Neutrophil (primary cell): ENCODE results near the gene ARHGAP6.

Experiments used
- H3K27ac ChIP-seq: fragments of 200-600 bp; sonication (generic); 2 replicates; pipeline ENCODE4 v1.5.1; 2016; ENCODE audit warnings: mild to moderate bottlenecking, moderate library complexity
- H3K27me3 ChIP-seq: fragments of 200-600 bp; sonication (generic); 2 replicates; pipeline ENCODE4 v1.6.0; 2016; ENCODE audit warnings: mild to moderate bottlenecking
- H3K36me3 ChIP-seq: fragments of 200-600 bp; sonication (generic); 2 replicates; pipeline ENCODE4 v1.5.1; 2017
- H3K4me1 ChIP-seq, 2 experiments: fragments of 200-600 bp in 1 of 2; sonication (generic) in 1 of 2; 1 replicate in 1 of 2; 2 replicates in 1 of 2; pipeline versions ENCODE4 v1.5.1 to v1.6.1; 2013 to 2016; ENCODE audit warnings: low read depth in 1 of 2, low read length in 1 of 2, mild to moderate bottlenecking in 1 of 2, moderate library complexity in 1 of 2; ENCODE audit not compliant: control insufficient read depth in 1 of 2, insufficient read depth in 1 of 2
- H3K4me3 ChIP-seq, 2 experiments: fragments of 200-600 bp in 1 of 2; sonication (generic) in 1 of 2; 1 replicate in 1 of 2; 2 replicates in 1 of 2; pipeline ENCODE4 v1.5.1; 2013 to 2016; ENCODE audit warnings: low read depth in 1 of 2, low read length in 1 of 2, mild to moderate bottlenecking in 1 of 2, moderate library complexity in 1 of 2
- H3K9me3 ChIP-seq: fragments of 200-600 bp; sonication (generic); 2 replicates; pipeline ENCODE4 v1.5.1; 2016
- TF ChIP-seq, protein P1 (sequence below): fragments of 200-600 bp; sonication (generic); IDR thresholded peaks from 2 replicates; pipeline ENCODE4 v1.5.1; 2016; ENCODE audit warnings: antibody characterized with exemption

Gene ARHGAP6

DNA sequence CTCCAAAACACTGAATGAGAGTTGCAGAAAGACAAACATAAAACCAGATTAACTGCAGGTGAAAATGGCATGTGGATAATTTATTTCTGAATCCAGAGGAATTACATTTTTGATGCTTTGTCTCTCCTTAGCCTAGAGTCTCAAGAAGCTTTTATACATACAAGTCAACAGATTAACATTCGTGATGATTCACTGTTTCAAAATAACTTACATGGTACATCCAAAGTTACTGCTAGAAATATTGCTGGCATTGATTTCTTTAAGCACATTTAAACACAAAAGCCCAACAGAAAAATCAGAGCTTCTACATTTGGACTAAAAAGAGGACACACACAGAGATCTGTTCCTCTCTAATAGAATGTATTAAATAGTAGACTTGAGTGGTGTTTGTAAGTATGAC lies 266.9 kb downstream of the ARHGAP6 start:
- Histone ChIP-seq H3K9me3 (no peaks in the 10 kb centered on the region), H3K4me1 (no peaks in the 10 kb centered on the region), H3K27ac (no peak overlapping the region), H3K4me3 (no peak overlapping the region), H3K27me3 (no peaks in the 10 kb centered on the region), H3K36me3 (no peaks in the 10 kb centered on the region)
- TF ChIP-seq, protein P1, sequence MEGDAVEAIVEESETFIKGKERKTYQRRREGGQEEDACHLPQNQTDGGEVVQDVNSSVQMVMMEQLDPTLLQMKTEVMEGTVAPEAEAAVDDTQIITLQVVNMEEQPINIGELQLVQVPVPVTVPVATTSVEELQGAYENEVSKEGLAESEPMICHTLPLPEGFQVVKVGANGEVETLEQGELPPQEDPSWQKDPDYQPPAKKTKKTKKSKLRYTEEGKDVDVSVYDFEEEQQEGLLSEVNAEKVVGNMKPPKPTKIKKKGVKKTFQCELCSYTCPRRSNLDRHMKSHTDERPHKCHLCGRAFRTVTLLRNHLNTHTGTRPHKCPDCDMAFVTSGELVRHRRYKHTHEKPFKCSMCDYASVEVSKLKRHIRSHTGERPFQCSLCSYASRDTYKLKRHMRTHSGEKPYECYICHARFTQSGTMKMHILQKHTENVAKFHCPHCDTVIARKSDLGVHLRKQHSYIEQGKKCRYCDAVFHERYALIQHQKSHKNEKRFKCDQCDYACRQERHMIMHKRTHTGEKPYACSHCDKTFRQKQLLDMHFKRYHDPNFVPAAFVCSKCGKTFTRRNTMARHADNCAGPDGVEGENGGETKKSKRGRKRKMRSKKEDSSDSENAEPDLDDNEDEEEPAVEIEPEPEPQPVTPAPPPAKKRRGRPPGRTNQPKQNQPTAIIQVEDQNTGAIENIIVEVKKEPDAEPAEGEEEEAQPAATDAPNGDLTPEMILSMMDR, result no peak

DNA sequence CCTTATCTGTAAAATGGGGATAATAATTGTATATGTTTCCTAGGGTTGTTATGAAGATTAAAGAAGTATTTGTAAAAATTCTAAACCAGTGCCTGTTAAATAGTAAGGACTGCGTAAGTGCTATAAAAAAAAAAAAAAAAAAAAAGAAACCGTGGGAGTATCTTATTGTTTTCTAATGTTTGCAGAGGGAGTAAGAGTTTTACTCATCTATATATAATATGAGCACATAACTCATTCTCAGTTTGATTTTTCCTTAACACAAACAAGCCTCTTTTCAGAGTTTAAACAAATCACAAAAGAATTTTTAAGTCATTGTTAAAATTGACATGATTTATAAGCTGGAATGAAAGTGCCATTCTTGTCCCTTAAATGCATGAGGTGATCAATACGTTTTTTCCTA lies 267.6 kb downstream of the ARHGAP6 start:
- Histone ChIP-seq H3K27me3 (no peaks in the 10 kb centered on the region), H3K4me1 (no peaks in the 10 kb centered on the region), H3K36me3 (no peaks in the 10 kb centered on the region), H3K9me3 (no peaks in the 10 kb centered on the region), H3K27ac (no peak overlapping the region), H3K4me3 (no peak overlapping the region)
- TF ChIP-seq, protein P1, result no peak

DNA sequence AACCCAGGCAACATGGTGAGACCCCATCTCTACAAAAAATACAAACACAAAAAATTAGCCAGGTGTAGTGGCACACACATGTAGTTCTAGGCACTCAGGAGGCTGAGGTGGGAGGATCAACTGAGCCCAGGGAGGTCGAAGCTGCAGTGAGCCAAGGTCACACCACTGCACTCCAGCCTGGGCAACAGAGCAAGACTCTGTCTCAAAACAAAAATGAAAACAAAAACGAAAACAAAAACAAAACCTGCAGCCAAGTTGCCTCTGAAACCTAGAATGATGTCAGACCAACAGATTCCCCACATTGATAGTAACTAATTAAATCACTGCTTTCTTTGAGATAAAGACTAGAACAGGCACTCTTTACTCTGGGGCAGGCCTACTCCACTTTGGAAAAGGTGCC lies 268.0 kb downstream of the ARHGAP6 start:
- Histone ChIP-seq H3K27me3 (no peaks in the 10 kb centered on the region), H3K27ac (no peak overlapping the region)

DNA sequence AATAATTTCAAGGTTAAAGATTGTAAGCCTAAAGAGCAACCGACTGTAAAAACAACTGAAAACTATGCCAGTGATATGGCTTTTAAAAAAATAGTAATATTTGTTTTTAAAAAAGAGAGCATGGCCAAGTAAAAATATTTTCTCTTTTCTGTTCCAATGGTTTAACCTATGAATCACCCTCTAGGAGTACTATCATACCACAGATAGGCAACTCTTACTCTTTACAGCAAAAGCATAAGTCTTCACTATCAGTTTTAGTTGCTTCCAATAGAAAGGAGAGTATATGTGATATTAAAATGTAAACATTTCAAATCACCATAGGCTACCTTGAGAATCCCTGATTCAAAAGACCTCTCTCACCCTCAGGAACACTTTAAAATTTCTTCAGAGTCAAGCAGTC lies 269.9 kb downstream of the ARHGAP6 start:
- H3K4me3 ChIP-seq, result no peak overlapping the region
- TF ChIP-seq, protein P1, result no peak
- H3K27ac ChIP-seq, result no peak overlapping the region
- no peaks in the 10 kb centered on the region for H3K36me3 ChIP-seq
- H3K27me3 ChIP-seq, result no peaks in the 10 kb centered on the region
- no peaks in the 10 kb centered on the region for H3K9me3 ChIP-seq
- no peaks in the 10 kb centered on the region for H3K4me1 ChIP-seq

More for the DNA sequence above, 268.0 kb downstream of the ARHGAP6 start:
- Histone ChIP-seq H3K4me1 (no peaks in the 10 kb centered on the region), H3K36me3 (no peaks in the 10 kb centered on the region), H3K4me3 (no peak overlapping the region), H3K9me3 (no peaks in the 10 kb centered on the region)
- TF ChIP-seq, protein P1, result no peak

DNA sequence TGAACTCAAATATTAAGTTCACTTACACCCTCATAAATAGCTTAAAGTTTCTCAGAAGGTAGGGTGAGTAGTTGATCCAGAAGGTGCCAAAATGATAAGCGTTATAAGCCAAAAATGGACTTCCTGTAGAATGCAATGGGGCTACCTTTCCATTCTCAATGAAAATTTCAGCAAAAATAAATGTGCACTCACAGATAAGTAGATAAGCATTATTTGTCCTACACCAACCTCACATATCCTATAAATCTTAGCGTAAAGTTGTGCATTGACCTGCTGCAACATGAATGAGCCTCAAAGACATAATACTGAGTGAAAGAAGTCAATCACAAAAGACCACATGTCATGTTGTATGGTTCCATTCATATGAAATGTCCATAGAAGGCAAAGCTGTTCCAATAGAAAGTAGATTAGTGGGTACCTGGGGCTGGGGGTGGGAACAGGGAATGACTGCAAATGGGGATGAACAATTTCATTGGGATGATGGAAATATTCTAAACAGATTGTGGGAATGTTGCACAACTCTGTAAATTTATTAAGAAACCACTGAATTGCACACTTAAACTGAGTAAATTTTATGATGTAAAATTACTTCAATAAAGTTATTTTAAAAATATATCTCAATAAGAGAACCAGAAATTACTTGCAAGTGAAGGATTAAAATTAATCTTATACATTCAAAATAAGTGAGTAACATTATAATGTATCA lies 271.6 kb downstream of the ARHGAP6 start:
- Histone ChIP-seq H3K27me3 (no peaks in the 10 kb centered on the region), H3K4me1 (no peaks in the 10 kb centered on the region), H3K4me3 (no peak overlapping the region), H3K36me3 (no peaks in the 10 kb centered on the region), H3K27ac (no peak overlapping the region), H3K9me3 (no peaks in the 10 kb centered on the region)
- TF ChIP-seq, protein P1, result no peak
